ENCODE measurements around the gene LRFN5. TPM values are rescaled to one million over a fixed set of nuclear protein-coding genes. Genes with fewer than 3 reads are reported as not detected.
"Not testable (repeated sequence)": the region's sequence is repeated elsewhere in the genome, so short reads cannot be mapped to it uniquely, and the experiment has no call there.

The LRFN5 gene
- total and polyA plus RNA-seq, 9 of the 15 experiments (the other 6 are each of a cell fraction or from before 2014, with no cell fraction given): 0.01 to 0.27 (median 0.09) TPM; not detected in 1

- CTCF ChIA-PET (ENCODE audit: low intra/inter-chr PET ratio); DNase-seq (ENCODE audit: extremely low read depth in 1 of 4, low spot score in 3 of 4); intact Hi-C loops (cut with micrococcal nuclease); BruUV-seq (replicated peaks); H3K9ac ChIP-seq (ENCODE audit: insufficient read depth in 1 of 2, low read depth in 2 of 2, low read length in 2 of 2); POLR2A ChIA-PET; H3K4me2 ChIP-seq (ENCODE audit: insufficient read depth, low read length); H3K36me3 ChIP-seq (ENCODE audit: control insufficient read depth, insufficient read depth, low read length); ATAC-seq; H3K27ac ChIP-seq (ENCODE audit: extremely low read depth, low read depth, low read length); H3K9me3 ChIP-seq (replicated peaks; ENCODE audit: control insufficient read depth, insufficient read depth, low read depth, low read length); in situ Hi-C loops (cut with MboI); H3K4me1 ChIP-seq (replicated peaks in 1 of 2; ENCODE audit: control insufficient read depth in 2 of 2, insufficient read depth in 2 of 2, low read length in 2 of 2); H2AFZ ChIP-seq (ENCODE audit: low read depth, low read length); H3K9me1 ChIP-seq (ENCODE audit: control insufficient read depth, insufficient read depth, low read length); FAIRE-seq; H4K20me1 ChIP-seq (replicated peaks; ENCODE audit: control insufficient read depth, insufficient read depth, low read length); H3K4me3 ChIP-seq; H3K79me2 ChIP-seq (ENCODE audit: control insufficient read depth, insufficient read depth, low read length); H3K27me3 ChIP-seq (ENCODE audit: control insufficient read depth in 2 of 2, insufficient read depth in 2 of 2, low read length in 2 of 2): not testable (repeated sequence)
- no CpG with 5 or more reads among the region's 24 CpGs for WGBS (ENCODE audit: insufficient coverage, low coverage, missing lambda C conversion rate)
Measured at GRCh38 chr14:41673601-41674000, 66.9 kb downstream of the LRFN5 start.

GRCh38 chr14:41674511-41674971, 67.9 kb downstream of the LRFN5 start:
- POLR2A ChIA-PET; H3K9ac ChIP-seq (ENCODE audit: insufficient read depth in 1 of 2, low read depth in 2 of 2, low read length in 2 of 2); H3K9me1 ChIP-seq (ENCODE audit: control insufficient read depth, insufficient read depth, low read length); FAIRE-seq; H3K4me1 ChIP-seq (replicated peaks in 1 of 2; ENCODE audit: control insufficient read depth in 2 of 2, insufficient read depth in 2 of 2, low read length in 2 of 2); H3K79me2 ChIP-seq (ENCODE audit: control insufficient read depth, insufficient read depth, low read length); in situ Hi-C loops (cut with MboI); BruUV-seq (replicated peaks); H3K27me3 ChIP-seq (ENCODE audit: control insufficient read depth in 2 of 2, insufficient read depth in 2 of 2, low read length in 2 of 2); H3K9me3 ChIP-seq (replicated peaks; ENCODE audit: control insufficient read depth, insufficient read depth, low read depth, low read length); H3K4me2 ChIP-seq (ENCODE audit: insufficient read depth, low read length); H4K20me1 ChIP-seq (replicated peaks; ENCODE audit: control insufficient read depth, insufficient read depth, low read length); DNase-seq (ENCODE audit: extremely low read depth in 1 of 4, low spot score in 3 of 4); intact Hi-C loops (cut with micrococcal nuclease); ATAC-seq; H3K36me3 ChIP-seq (ENCODE audit: control insufficient read depth, insufficient read depth, low read length); CTCF ChIA-PET (ENCODE audit: low intra/inter-chr PET ratio); H3K4me3 ChIP-seq; H2AFZ ChIP-seq (ENCODE audit: low read depth, low read length); H3K27ac ChIP-seq (ENCODE audit: extremely low read depth, low read depth, low read length): not testable (repeated sequence)
- no CpG with 5 or more reads among the region's 37 CpGs for WGBS (ENCODE audit: insufficient coverage, low coverage, missing lambda C conversion rate)

Measured in K562 (cell line).